A549 (cell line): Measurements from ENCODE around the gene FMNL3. TPM values are rescaled to one million over a fixed set of nuclear protein-coding genes. Genes with fewer than 3 reads are reported as not detected.

Source experiments
- ATAC-seq, 2 experiments: fragments of 200-7000 bp in 1 of 2; fragments of >200 bp in 1 of 2; cut with Nextera tagmentation in 1 of 2; cut with Tn5 transposase in 1 of 2; 3 replicates each; pipeline versions ENCODE4 v1.8.0 to v1.9.1; 2018 to 2020; ENCODE audit warnings: mild to moderate bottlenecking in 1 of 2, moderate library complexity in 1 of 2
- CTCF ChIA-PET: fragments of 300-600 bp; sonication (Branson Sonifier 250); formaldehyde crosslinking; extraction: SDS; loops from one replicate; lab custom pipeline; 2021; ENCODE audit warnings: antibody characterized with exemption, inconsistent platforms; lab: Yijun Ruan, JAX
- POLR2A ChIA-PET: fragments of 350-600 bp; formaldehyde crosslinking; extraction: SDS; loops from one replicate; lab custom pipeline; 2021; ENCODE audit warnings: antibody characterized with exemption, inconsistent platforms; lab: Yijun Ruan, JAX
- DNase-seq, 2 experiments: peaks; one replicate each; pipeline versions ENCODE4 v3.0.0 to v3.0.0-alpha.2; 2011 to 2016; ENCODE audit warnings: low read depth in 1 of 2, low spot score in 1 of 2
- FAIRE-seq: peaks from 2 replicates; lab custom pipeline; 2011; peaks lifted over from hg19 to GRCh38; lab: Jason Lieb, UNC
- H3K27ac ChIP-seq, 2 experiments: fragments of >200 bp; sonication (Bioruptor Twin); formaldehyde crosslinking; 3 replicates each; pipeline ENCODE4 v1.5.1; 2016 to 2017
- H3K4me1 ChIP-seq: fragments of >200 bp; sonication (Bioruptor Twin); formaldehyde crosslinking; 3 replicates; pipeline ENCODE4 v1.6.1; 2016
- H3K4me2 ChIP-seq: fragments of >200 bp; sonication (Bioruptor Twin); formaldehyde crosslinking; 3 replicates; pipeline ENCODE4 v1.6.1; 2016
- H3K4me3 ChIP-seq: fragments of >200 bp; sonication (Bioruptor Twin); formaldehyde crosslinking; 3 replicates; pipeline ENCODE4 v1.5.1; 2016
- H3K9me3 ChIP-seq: fragments of >200 bp; sonication (Bioruptor Twin); formaldehyde crosslinking; 3 replicates; pipeline ENCODE4 v1.6.1; 2016
- CBX8 ChIP-seq: fragments of 200-600 bp; sonication (generic); IDR thresholded peaks from 2 replicates; pipeline ENCODE4 v1.6.1; 2016
- CEBPB ChIP-seq, 2 experiments: fragments of >200 bp in 1 of 2; sonication (Bioruptor Twin) in 1 of 2; formaldehyde crosslinking in 1 of 2; IDR thresholded peaks; 2 replicates each; pipeline ENCODE4 v1.6.1; 2012 to 2016
- CHD2 ChIP-seq: fragments of 150-350 bp; IDR thresholded peaks from 2 replicates; pipeline ENCODE4 v1.6.1; 2014; ENCODE audit warnings: low read length; ENCODE audit not compliant: partially characterized antibody
- E2F6 ChIP-seq: IDR thresholded peaks from 2 replicates; pipeline ENCODE4 v1.6.1; 2012; ENCODE audit warnings: low read depth, borderline replicate concordance
- EHF ChIP-seq: fragments of 250-450 bp; sonication (Bioruptor Pico); IDR thresholded peaks from 2 replicates; pipeline ENCODE4 v1.5.0; 2020; ENCODE audit warnings: mild to moderate bottlenecking
- ELK1 ChIP-seq: fragments of 150-350 bp; IDR thresholded peaks from 2 replicates; pipeline ENCODE4 v1.6.1; 2014; ENCODE audit warnings: low read depth, mild to moderate bottlenecking, low read length
- EP300 ChIP-seq, 2 experiments: fragments of >200 bp; sonication (Bioruptor Twin); formaldehyde crosslinking; IDR thresholded peaks; 2 replicates in 1 of 2; 3 replicates in 1 of 2; pipeline ENCODE4 v1.6.1; 2016 to 2017
- FOSB ChIP-seq: fragments of 250-450 bp; sonication (Bioruptor Pico); IDR thresholded peaks from 2 replicates; pipeline ENCODE4 v1.5.0; 2020; ENCODE audit warnings: mild to moderate bottlenecking, moderate library complexity
- FOSL2 ChIP-seq, 2 experiments: fragments of 450-650 bp in 1 of 2; fragments of >200 bp in 1 of 2; sonication (Bioruptor Twin) in 1 of 2; formaldehyde crosslinking; IDR thresholded peaks; 2 replicates each; pipeline versions ENCODE4 v1.5.0 to v1.6.1; 2016 to 2020; ENCODE audit warnings: mild to moderate bottlenecking in 1 of 2, moderate library complexity in 1 of 2
- HDAC2 ChIP-seq: fragments of 200-600 bp; sonication (generic); IDR thresholded peaks from 2 replicates; pipeline ENCODE4 v1.6.1; 2016
- HMGXB4 ChIP-seq: fragments of 250-450 bp; sonication (Bioruptor Pico); IDR thresholded peaks from 2 replicates; pipeline ENCODE4 v1.5.0; 2021; ENCODE audit warnings: mild to moderate bottlenecking, moderate library complexity, borderline replicate concordance
- HOXA7 ChIP-seq: fragments of 250-450 bp; sonication (Bioruptor Pico); IDR thresholded peaks from 2 replicates; pipeline ENCODE4 v1.5.0; 2020; ENCODE audit warnings: mild to moderate bottlenecking, moderate library complexity
- HOXB13 ChIP-seq: fragments of 250-450 bp; sonication (Bioruptor Pico); IDR thresholded peaks from 2 replicates; pipeline ENCODE4 v1.5.0; 2020; ENCODE audit warnings: low read depth, mild to moderate bottlenecking, moderate library complexity
- HOXB5 ChIP-seq: fragments of 250-450 bp; sonication (Bioruptor Pico); IDR thresholded peaks from 2 replicates; pipeline ENCODE4 v1.5.0; 2020; ENCODE audit warnings: mild to moderate bottlenecking, moderate library complexity
- JUNB ChIP-seq: fragments of >200 bp; sonication (Bioruptor Twin); formaldehyde crosslinking; IDR thresholded peaks from 2 replicates; pipeline ENCODE4 v1.6.1; 2016
- KDM5A ChIP-seq: fragments of 200-600 bp; sonication (generic); IDR thresholded peaks from 2 replicates; pipeline ENCODE4 v1.6.1; 2016; ENCODE audit warnings: antibody characterized with exemption, mild to moderate bottlenecking
- MAFK ChIP-seq: fragments of 450-650 bp; IDR thresholded peaks from 2 replicates; pipeline ENCODE4 v1.6.1; 2014; ENCODE audit not compliant: partially characterized antibody
- MAZ ChIP-seq: fragments of 150-350 bp; IDR thresholded peaks from 2 replicates; pipeline ENCODE4 v1.6.1; 2014; ENCODE audit warnings: antibody characterized with exemption, low read depth, low read length, borderline replicate concordance
- MYC ChIP-seq: IDR thresholded peaks from 2 replicates; pipeline ENCODE4 v1.6.1; 2012; ENCODE audit warnings: mild to moderate bottlenecking, inconsistent platforms, low read length, improper control_type of control experiment, borderline replicate concordance
- NFE2L2 ChIP-seq: fragments of 150-350 bp; conservative IDR thresholded peaks from 2 replicates; pipeline ENCODE4 v1.6.1; 2014; ENCODE audit warnings: low read length
- NPAS2 ChIP-seq: fragments of 250-450 bp; sonication (Bioruptor Pico); IDR thresholded peaks from 2 replicates; pipeline ENCODE4 v1.8.0; 2022; ENCODE audit warnings: mild to moderate bottlenecking, moderate library complexity, borderline replicate concordance
- PBX3 ChIP-seq: IDR thresholded peaks from 2 replicates; pipeline ENCODE4 v1.6.1; 2012
- PHF8 ChIP-seq: fragments of 200-600 bp; sonication (generic); IDR thresholded peaks from 2 replicates; pipeline ENCODE4 v1.6.1; 2016; ENCODE audit warnings: low read depth, mild to moderate bottlenecking, antibody characterized with exemption, moderate library complexity, borderline replicate concordance
- POLR2AphosphoS2 ChIP-seq: conservative IDR thresholded peaks from 2 replicates; pipeline ENCODE4 v1.6.1; 2012; ENCODE audit warnings: low read length, improper control_type of control experiment, inconsistent platforms
- RCOR1 ChIP-seq: fragments of 150-350 bp; IDR thresholded peaks from 2 replicates; pipeline ENCODE4 v1.6.1; 2014; ENCODE audit warnings: antibody characterized with exemption, low read length, low read depth
- RFX5 ChIP-seq: fragments of 450-650 bp; IDR thresholded peaks from 2 replicates; pipeline ENCODE4 v1.7.1; 2014; ENCODE audit warnings: antibody characterized with exemption, mild to moderate bottlenecking, moderate library complexity
- SMC3 ChIP-seq: fragments of >200 bp; sonication (Bioruptor Twin); formaldehyde crosslinking; IDR thresholded peaks from 3 replicates; pipeline ENCODE4 v1.6.1; 2018; ENCODE audit warnings: inconsistent platforms
- TFCP2L1 ChIP-seq: fragments of 250-450 bp; sonication (Bioruptor Pico); IDR thresholded peaks from 2 replicates; pipeline ENCODE4 v1.5.0; 2021; ENCODE audit warnings: mild to moderate bottlenecking
- TP53 ChIP-seq: fragments of 250-450 bp; sonication (Bioruptor Pico); IDR thresholded peaks from 2 replicates; pipeline ENCODE4 v1.5.0; 2021; ENCODE audit warnings: mild to moderate bottlenecking, moderate library complexity
- USF2 ChIP-seq: fragments of 450-650 bp; IDR thresholded peaks from 2 replicates; pipeline ENCODE4 v1.6.1; 2014; ENCODE audit warnings: antibody characterized with exemption
- ZC3H11A ChIP-seq: fragments of 450-650 bp; IDR thresholded peaks from 2 replicates; pipeline ENCODE4 v1.6.1; 2014; ENCODE audit warnings: antibody characterized with exemption, mild to moderate bottlenecking
- ZNF302 ChIP-seq: fragments of 250-450 bp; sonication (Bioruptor Pico); IDR thresholded peaks from 2 replicates; pipeline ENCODE4 v1.9.0; 2021; ENCODE audit warnings: inconsistent platforms, mild to moderate bottlenecking, moderate library complexity
- ZSCAN20 ChIP-seq: fragments of 250-450 bp; sonication (Bioruptor Pico); IDR thresholded peaks from 2 replicates; pipeline ENCODE4 v1.8.0; 2022; ENCODE audit warnings: mild to moderate bottlenecking, moderate library complexity
- WGBS: methylation state at CpG from one replicate; pipeline ENCODE4 v1.1.6; 2017; ENCODE audit errors: missing lambda C conversion rate; 5-methylcytosine and 5-hydroxymethylcytosine counted together
- polyA plus RNA-seq, 4 experiments: library from polyadenylated mRNA; depleted of rRNA in 3 of 4; stranded (reverse); fragments of >200 nt; fragmentation: RNase III in 1 of 4; extraction: RNeasy Plus Mini Kit Qiagen cat#74134 plus additional on column Dnase treatment in 1 of 4; gene quantifications; 2 replicates in 3 of 4; 3 replicates in 1 of 4; pipeline ENCODE4 v1.2.3, GENCODE V29; 2011 to 2017

Gene FMNL3
- polyA plus RNA-seq, 2 of the 4 experiments (the other 2 are of a cell fraction): 1.7 TPM

- Histone ChIP-seq H3K9me3 (no peaks in the 10 kb centered on the region), H3K4me2 (no peak overlapping the region), H3K4me1 (no peaks in the 10 kb centered on the region), H3K4me3 (no peak overlapping the region), H3K27ac (no peak overlapping the region)
- FAIRE-seq (no peak), ATAC-seq (no peak), DNase-seq (no peak)
- WGBS: 90% methylated on average over 4 of the region's 4 CpGs
- TF ChIP-seq HMGXB4 (CRISPR knock-in tag): no peak
- TF ChIP-seq CBX8: no peak
- no peak for TF ChIP-seq USF2
- TF ChIP-seq PBX3: no peak
- TF ChIP-seq TP53 (CRISPR knock-in tag): no peak
- TF ChIP-seq ZNF302: no peak
- no peak for TF ChIP-seq FOSL2 (IDR thresholded peaks at IDR 0.05)
- no peak for TF ChIP-seq FOSL2 (CRISPR knock-in tag; IDR thresholded peaks at IDR 0.05)
- TF ChIP-seq CHD2: no peak
- no peak for TF ChIP-seq EHF
- TF ChIP-seq KDM5A: no peak
- TF ChIP-seq RFX5: no peak
- no peak for TF ChIP-seq FOSB (CRISPR knock-in tag)
- TF ChIP-seq MAFK: no peak
- no peak for TF ChIP-seq HOXA7 (CRISPR knock-in tag)
- TF ChIP-seq MYC: no peak
- no peak for TF ChIP-seq TFCP2L1 (CRISPR knock-in tag)
- no peak for TF ChIP-seq NPAS2 (CRISPR knock-in tag)
- TF ChIP-seq ELK1: no peak
- no peak for TF ChIP-seq RCOR1
- TF ChIP-seq NFE2L2: no peak
- ChIA-PET POLR2A (no interaction called here), CTCF (interaction anchor here (0.8 to 2.0 kb wide), 3 partner anchors 37 to 109 kb away, joined by 3 to 4 read pairs (median 3); no protein-coding TSS in a partner anchor)
Observed at GRCh38 chr12:49669796-49670195, 37.4 kb downstream of the FMNL3 start.

GRCh38 chr12:49667325-49668090, 39.7 kb downstream of the FMNL3 start:
- TF ChIP-seq ZSCAN20 (CRISPR knock-in tag) (no peak), HOXB5 (CRISPR knock-in tag) (no peak), PHF8 (no peak), MYC (no peak), POLR2AphosphoS2 (no peak), E2F6 (no peak), PBX3 (no peak), EP300 (IDR thresholded peaks at IDR 0.05) (no peak), SMC3 (no peak), ZC3H11A (no peak), JUNB (no peak), CEBPB (IDR thresholded peaks at IDR 0.05) (no peak), MAZ (no peak), HDAC2 (no peak), HOXB13 (CRISPR knock-in tag) (no peak)
- Histone ChIP-seq H3K27ac (no peak overlapping the region), H3K4me3 (no peak overlapping the region), H3K4me1 (no peaks in the 10 kb centered on the region), H3K9me3 (no peaks in the 10 kb centered on the region), H3K4me2 (no peak overlapping the region)
- ChIA-PET CTCF (interaction anchor here (0.7 to 4.4 kb wide), 7 partner anchors 10 to 320 kb away, joined by 3 to 16 read pairs (median 3); no protein-coding TSS in a partner anchor), POLR2A (no interaction called here)
- 78% methylated on average over 2 of the region's 2 CpGs for WGBS
- FAIRE-seq (no peak), ATAC-seq (0 out of 6 replicates have a peak, but pooled peaks of 1 of the 2 experiments have one; percentile 11), DNase-seq (no peak)
